NB4 (cell line): ENCODE data around the gene ARHGEF7.

Experiments
- CTCF ChIP-seq: IDR thresholded peaks from one replicate; pipeline ENCODE4 v1.5.1; 2012; ENCODE audit warnings: low read depth, low read length
- MAX ChIP-seq: IDR thresholded peaks from 2 replicates; pipeline ENCODE4 v1.6.1; 2011; ENCODE audit warnings: low read depth, low read length
- POLR2A ChIP-seq: IDR thresholded peaks from 2 replicates; pipeline ENCODE4 v1.6.1; 2011; ENCODE audit warnings: mild to moderate bottlenecking; ENCODE audit not compliant: insufficient read length; ENCODE audit errors: extremely low read depth

GRCh38 chr13:111272117-111272516, 157.0 kb downstream of the ARHGEF7 start:
- TF ChIP-seq CTCF, result no peak
- no peak for TF ChIP-seq POLR2A
- no peak for TF ChIP-seq MAX
